ENCODE results near the gene ZNF135.

The ZNF135 gene

GRCh38 chr19:58046856-58047255, 12.2 kb upstream of the ZNF135 start:
- no peak for DNase-seq (ENCODE audit: low read depth in 2 of 3, low spot score in 1 of 3)

DNA sequence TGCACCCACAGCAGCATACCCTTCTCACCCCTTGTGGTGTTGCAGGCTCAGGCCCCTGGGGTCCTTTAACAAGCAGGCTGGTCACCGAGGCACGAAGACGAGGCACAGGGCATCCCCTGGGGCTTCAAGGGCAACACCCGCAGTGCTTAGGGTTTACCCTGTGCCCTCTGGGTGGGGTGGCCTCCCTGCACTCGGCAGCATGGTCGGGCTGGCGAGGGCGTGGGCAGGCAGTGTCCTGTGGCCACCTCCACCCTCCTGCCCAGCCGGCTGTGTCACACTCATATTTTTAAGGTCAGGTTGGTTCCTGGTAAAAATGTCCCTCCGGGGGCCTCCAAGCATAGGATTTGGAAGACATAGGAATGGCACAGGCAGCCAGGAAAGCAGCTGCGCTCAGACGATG, 11.4 kb upstream of the ZNF135 start:
- DNase-seq (ENCODE audit: low read depth in 2 of 3, low spot score in 1 of 3), result no peak

GRCh38 chr19:58052256-58052655, 6.8 kb upstream of the ZNF135 start:
- DNase-seq (ENCODE audit: low read depth in 2 of 3, low spot score in 1 of 3), result no peak

- DNase-seq (ENCODE audit: low read depth in 2 of 3, low spot score in 1 of 3), result no peak
These were observed 5.5 kb upstream of the ZNF135 start for GRCh38 chr19:58053480-58054156.

DNA sequence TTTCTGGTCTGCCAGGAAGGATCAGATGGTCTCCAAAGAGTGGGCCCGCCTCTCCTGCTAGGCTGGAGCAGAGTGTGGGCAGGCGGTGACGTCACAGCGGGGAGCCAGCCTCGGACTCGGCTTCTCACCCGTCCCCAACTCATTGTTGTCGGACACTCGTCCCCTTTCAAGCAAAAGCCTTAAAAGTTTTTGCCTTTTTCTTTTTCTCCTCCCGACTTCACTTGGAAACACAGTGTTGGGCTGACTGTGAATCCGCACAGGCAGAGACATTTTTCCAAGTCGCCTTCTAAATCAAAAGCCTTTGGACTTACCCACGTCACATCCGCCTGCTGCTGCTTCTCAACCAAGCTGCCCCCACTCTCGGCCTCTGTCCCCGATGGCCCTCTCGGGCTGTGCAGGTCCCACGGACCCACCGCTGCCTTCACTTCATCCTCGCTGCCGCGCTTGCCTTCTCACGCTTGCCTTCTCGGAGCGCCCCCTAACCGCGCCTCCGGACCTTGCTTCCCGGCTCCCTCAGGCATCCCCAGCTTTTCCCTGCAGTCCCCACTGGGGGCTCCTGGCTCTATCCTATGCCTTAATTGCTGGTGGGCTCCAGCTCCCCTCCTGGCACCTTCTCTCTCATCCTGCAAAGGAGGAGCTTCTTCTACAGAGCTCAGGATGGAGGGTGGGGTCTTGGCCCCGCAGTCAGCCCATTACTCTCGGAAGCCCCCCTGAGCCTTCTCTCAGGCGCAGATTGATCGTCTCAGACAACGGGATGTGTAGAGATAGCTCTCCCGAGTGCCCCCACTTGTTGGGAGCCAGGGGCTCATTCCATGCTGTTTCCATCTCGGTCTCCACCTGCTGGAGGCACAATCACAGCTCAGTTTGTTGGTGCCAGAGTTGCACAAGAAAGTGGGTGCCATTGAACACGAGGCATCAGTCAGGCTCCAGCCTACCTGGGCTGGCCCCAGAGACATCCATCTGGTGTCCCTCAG, 3.9 kb upstream of the ZNF135 start:
- no peak for DNase-seq (ENCODE audit: low read depth in 2 of 3, low spot score in 1 of 3)

- DNase-seq (ENCODE audit: low read depth in 2 of 3, low spot score in 1 of 3), result no peak
These were observed 2.8 kb upstream of the ZNF135 start for GRCh38 chr19:58056261-58056660.

DNA sequence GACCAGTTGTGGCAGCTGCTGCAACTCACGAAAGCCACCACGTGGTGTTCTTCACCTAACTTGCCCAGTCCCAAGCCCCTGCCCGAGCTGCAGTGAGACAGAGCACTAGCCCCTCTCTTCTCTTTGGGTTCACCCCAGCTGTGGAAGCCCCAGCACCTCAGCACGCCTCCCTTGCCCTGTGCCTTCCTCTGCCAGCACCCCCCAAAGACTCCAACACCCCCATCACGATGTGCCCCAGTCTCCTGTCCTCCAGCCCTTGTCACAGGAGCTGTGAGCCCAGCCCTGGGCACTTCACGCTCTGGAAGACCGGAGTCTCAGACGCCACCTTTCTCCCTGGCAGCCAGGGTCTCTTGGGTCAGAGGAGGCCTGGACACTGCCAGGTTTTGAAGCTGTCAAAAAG, 2.2 kb upstream of the ZNF135 start:
- no peak for DNase-seq (ENCODE audit: low read depth in 2 of 3, low spot score in 1 of 3)

- no peak for DNase-seq (ENCODE audit: low read depth in 2 of 3, low spot score in 1 of 3)
These were observed 615 bp upstream of the ZNF135 start for GRCh38 chr19:58058467-58058866.

GRCh38 chr19:58059671-58060078, 593 bp downstream of the ZNF135 start:
- DNase-seq (ENCODE audit: low read depth in 2 of 3, low spot score in 1 of 3), result no peak

DNA sequence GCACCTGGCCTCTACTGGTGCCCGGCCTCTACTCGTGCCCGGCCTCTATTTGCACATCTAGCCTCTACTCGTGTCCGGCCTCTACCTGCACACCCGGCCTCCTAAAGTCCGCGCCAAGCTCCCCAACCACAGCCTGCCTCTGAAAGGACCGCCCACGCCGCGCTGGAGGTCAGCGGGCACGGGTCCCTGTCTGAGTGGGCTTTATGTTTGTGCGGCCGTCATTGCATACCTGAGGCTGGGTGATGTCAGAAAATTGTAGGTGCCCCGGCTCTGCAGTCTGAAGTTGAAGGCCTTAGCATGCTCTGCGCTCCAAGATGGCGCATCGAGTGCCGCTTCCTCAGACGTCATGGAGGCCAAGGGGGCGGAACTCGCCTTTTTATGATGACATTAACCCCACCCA, 1.1 kb downstream of the ZNF135 start:
- DNase-seq (ENCODE audit: low read depth in 2 of 3, low spot score in 1 of 3), result no peak

DNA sequence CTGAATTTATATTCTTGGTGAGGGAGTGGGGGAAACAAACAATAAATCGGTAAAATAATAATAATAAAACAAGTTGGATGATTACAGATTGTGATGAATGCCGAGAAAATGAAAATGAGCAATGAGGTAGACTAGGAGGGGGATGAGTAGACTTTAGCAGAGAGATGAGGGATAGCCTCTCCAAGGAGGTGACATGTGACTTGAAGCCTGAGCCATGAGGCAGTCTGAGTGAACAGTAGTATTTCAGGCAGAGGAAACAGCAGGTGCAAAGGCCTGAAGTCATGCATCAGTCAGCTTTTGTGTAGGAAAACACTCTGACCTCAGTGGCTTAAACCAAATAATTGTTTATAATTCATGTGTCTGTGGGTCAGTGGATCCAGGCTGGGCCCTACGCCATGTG, 4.6 kb downstream of the ZNF135 start:
- DNase-seq (ENCODE audit: low read depth in 2 of 3, low spot score in 1 of 3), result no peak

DNA sequence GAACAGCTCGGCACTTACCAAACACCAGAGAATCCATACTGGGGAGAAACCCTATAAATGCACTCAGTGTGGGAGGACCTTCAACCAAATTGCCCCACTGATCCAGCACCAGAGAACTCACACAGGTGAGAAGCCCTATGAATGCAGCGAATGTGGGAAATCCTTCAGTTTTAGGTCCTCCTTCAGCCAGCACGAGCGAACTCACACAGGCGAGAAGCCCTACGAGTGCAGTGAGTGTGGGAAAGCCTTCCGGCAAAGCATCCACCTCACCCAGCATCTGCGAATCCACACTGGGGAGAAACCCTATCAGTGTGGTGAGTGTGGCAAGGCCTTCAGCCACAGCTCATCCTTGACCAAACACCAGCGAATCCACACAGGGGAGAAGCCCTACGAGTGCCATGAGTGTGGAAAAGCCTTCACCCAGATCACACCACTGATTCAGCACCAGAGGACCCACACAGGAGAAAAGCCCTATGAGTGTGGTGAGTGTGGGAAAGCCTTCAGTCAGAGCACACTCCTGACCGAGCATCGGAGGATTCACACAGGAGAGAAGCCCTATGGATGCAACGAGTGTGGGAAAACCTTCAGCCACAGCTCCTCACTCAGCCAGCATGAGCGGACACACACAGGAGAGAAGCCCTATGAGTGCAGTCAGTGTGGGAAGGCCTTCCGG, 8.3 kb downstream of the ZNF135 start:
- DNase-seq (ENCODE audit: low read depth in 2 of 3, low spot score in 1 of 3), result no peak

DNA sequence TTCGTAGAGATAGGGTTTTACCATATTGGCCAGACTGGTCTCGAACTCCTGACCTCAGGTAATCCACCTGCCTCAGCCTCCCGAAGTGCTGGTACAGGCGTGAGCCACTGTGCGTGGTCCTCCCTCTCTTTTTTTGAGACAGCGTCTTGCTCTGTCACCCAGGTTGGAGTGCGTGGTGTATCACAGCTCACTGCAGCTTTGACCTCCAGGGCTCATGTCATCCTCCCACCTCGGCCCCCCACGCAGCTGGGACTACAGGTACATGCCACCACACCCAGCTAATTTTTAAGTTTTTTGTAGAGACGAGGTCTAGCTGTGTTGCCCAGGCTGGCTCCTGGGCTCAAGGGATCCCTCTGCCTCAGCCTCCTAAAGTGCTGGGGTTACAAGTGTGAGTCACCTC, 20.7 kb downstream of the ZNF135 start:
- no peak for DNase-seq (ENCODE audit: low read depth in 2 of 3, low spot score in 1 of 3)

- DNase-seq (ENCODE audit: low read depth in 2 of 3, low spot score in 1 of 3), result no peak
These were observed 23.9 kb downstream of the ZNF135 start for GRCh38 chr19:58083021-58083420.

- DNase-seq (ENCODE audit: low read depth in 2 of 3, low spot score in 1 of 3), result no peak
These were observed 25.7 kb downstream of the ZNF135 start for GRCh38 chr19:58084596-58085347.

DNA sequence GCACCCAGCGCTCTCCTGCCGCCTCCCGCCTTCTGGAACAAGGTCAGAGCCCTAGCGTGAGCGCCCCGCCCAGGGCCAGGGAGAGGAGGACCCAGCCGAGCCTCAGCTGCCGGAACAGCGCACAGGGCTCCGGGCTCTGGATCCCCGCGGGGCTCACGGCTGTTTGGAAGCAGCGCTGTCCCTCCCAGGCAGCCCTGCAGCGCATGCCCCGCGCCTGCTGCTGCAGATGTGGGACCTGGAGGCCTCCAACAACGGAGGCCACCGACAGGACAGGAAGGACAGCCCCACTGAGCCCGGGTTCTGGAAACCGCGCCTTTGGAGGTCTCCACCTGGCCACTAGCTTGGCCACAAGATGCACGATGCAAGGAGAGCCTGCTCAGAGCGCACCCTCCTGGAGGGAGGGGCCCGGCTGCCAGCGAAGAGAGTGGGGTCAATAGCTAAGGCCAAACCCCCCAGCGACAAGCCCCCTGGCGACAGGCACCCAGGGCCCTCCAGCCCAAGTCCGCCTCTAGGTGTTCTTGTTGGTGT, 26.3 kb downstream of the ZNF135 start:
- DNase-seq (ENCODE audit: low read depth in 2 of 3, low spot score in 1 of 3), result no peak

GRCh38 chr19:58086825-58087710, 28.0 kb downstream of the ZNF135 start:
- no peak for DNase-seq (ENCODE audit: low read depth in 2 of 3, low spot score in 1 of 3)

GRCh38 chr19:58088521-58089052, 29.5 kb downstream of the ZNF135 start:
- DNase-seq (ENCODE audit: low read depth in 2 of 3, low spot score in 1 of 3), result no peak

GRCh38 chr19:58089846-58090245, 30.8 kb downstream of the ZNF135 start:
- DNase-seq (ENCODE audit: low read depth in 2 of 3, low spot score in 1 of 3), result no peak
